ENCODE measurements around the gene PNLIPRP1.

GRCh38 chr10:116621476-116621875 is 30.7 kb downstream of the PNLIPRP1 start:
- no peak for TF ChIP-seq CTCF (IDR thresholded peaks at IDR 0.05)
- TF ChIP-seq POLR2A (IDR thresholded peaks at IDR 0.05) = no peak
